ENCODE data around the gene ZNF410. TPM values are rescaled to one million over a fixed set of nuclear protein-coding genes. Genes with fewer than 3 reads are reported as not detected.

The ZNF410 gene, protein sequence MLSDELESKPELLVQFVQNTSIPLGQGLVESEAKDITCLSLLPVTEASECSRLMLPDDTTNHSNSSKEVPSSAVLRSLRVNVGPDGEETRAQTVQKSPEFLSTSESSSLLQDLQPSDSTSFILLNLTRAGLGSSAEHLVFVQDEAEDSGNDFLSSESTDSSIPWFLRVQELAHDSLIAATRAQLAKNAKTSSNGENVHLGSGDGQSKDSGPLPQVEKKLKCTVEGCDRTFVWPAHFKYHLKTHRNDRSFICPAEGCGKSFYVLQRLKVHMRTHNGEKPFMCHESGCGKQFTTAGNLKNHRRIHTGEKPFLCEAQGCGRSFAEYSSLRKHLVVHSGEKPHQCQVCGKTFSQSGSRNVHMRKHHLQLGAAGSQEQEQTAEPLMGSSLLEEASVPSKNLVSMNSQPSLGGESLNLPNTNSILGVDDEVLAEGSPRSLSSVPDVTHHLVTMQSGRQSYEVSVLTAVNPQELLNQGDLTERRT
- total RNA-seq, result 55.5 and 57.1 TPM in 2 replicates

GRCh38 chr14:73886449-73887317, at the start of gene ZNF410:
TSS of gene ZNF410 (plus strand) at chr14:73886859. CDS start at chr14:73892176, 5,317 bp downstream.

GRCh38 chr14:73851567-73852382, 34.9 kb upstream of the ZNF410 start, which contains the start of gene PTGR2:
TSS of gene PTGR2 (plus strand) at chr14:73851831. CDS start at chr14:73858863, 7,032 bp downstream.

DNA sequence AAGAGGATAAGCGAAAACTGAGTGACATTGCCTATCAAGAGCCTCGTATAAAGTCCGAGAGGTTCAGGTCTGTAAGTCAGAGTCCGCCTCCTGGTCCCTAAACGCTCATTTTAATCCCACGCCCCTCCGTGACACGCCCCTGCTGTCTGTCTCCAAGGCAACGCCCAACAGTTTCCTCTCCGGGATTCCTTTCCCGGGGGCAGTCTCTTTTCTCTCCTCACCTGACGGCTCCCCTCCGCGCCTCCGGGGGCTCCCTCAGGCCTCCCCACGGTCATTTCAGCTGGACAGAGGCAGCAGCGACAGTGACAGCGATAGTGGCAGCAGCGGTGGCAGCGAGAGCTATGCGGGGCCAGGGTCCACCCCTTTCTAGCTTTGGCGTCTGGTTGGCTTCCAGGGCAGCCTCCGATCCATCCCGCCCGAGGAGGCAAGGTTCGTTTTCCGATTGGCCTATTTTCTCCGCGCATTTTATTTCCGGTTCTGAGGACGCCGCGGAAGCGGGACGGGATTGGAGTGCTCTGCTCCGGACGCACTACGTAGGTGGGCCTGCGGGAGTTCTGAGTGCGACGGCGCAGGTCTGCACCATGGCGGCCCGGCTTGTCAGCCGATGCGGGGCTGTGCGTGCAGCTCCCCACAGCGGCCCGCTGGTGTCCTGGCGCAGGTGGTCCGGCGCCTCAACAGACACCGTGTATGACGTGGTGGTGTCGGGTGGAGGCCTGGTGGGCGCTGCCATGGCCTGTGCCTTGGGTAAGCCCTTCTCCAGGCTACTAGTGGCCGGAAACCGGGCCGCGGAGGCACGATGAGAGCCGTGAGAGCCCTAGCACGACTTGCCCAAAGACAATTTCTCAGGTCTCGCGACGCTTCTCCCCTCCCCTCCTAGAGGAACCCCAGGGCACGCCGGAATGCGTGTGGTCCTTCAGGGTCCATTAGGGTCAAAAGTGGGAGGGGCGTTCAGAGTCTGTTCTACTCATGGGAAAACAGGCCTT, 63.4 kb downstream of the ZNF410 start, which contains the start of the genes COQ6 and FAM161B:
COQ6 (plus strand) TSS at position 551 of the 983 bp plus-strand sequence; CDS start at position 582, 31 bp downstream.
FAM161B (minus strand) TSS at position 343 of the 983 bp plus-strand sequence; CDS start at position 275, 68 bp downstream.

Other genes with a start within 250 kb of the ZNF410 start
- 8.4 and 11.0 TPM in 2 replicates for gene DNAL1, start 241.9 kb upstream of the ZNF410 start, total RNA-seq
- 38.7 and 45.0 TPM in 2 replicates for gene PNMA1, start 172.5 kb upstream of the ZNF410 start, total RNA-seq
- 5.1 and 6.1 TPM in 2 replicates for gene PTGR2, start 35.0 kb upstream of the ZNF410 start, total RNA-seq
- 4.6 and 4.7 TPM in 2 replicates for gene FAM161B, start 63.2 kb downstream of the ZNF410 start, total RNA-seq
- gene COQ6, start 63.4 kb downstream of the ZNF410 start, total RNA-seq, result 14.7 and 16.7 TPM in 2 replicates
- 15.7 and 21.9 TPM in 2 replicates for gene ENTPD5, start 132.4 kb downstream of the ZNF410 start, total RNA-seq
- gene BBOF1, start 132.5 kb downstream of the ZNF410 start, total RNA-seq, result 6.0 and 6.1 TPM in 2 replicates
- gene ALDH6A1, start 197.6 kb downstream of the ZNF410 start, total RNA-seq, result 31.5 and 39.9 TPM in 2 replicates
- gene LIN52, start 198.1 kb downstream of the ZNF410 start, total RNA-seq, result 7.0 and 10.2 TPM in 2 replicates

All from smooth muscle cell of the pulmonary artery (primary cell).